HG03378 (cell line): ENCODE data around the gene PRM2.
"Not testable (repeated sequence)": the region's sequence is repeated elsewhere in the genome, so short reads cannot be mapped to it uniquely, and the experiment has no call there.

Experiments
- ATAC-seq: cut with Tn5 transposase; IDR thresholded peaks from one replicate; pipeline ENCODE4 v1.9.1; 2021; ENCODE audit warnings: mild to moderate bottlenecking, moderate library complexity; ENCODE audit not compliant: unreplicated experiment

The PRM2 gene

DNA sequence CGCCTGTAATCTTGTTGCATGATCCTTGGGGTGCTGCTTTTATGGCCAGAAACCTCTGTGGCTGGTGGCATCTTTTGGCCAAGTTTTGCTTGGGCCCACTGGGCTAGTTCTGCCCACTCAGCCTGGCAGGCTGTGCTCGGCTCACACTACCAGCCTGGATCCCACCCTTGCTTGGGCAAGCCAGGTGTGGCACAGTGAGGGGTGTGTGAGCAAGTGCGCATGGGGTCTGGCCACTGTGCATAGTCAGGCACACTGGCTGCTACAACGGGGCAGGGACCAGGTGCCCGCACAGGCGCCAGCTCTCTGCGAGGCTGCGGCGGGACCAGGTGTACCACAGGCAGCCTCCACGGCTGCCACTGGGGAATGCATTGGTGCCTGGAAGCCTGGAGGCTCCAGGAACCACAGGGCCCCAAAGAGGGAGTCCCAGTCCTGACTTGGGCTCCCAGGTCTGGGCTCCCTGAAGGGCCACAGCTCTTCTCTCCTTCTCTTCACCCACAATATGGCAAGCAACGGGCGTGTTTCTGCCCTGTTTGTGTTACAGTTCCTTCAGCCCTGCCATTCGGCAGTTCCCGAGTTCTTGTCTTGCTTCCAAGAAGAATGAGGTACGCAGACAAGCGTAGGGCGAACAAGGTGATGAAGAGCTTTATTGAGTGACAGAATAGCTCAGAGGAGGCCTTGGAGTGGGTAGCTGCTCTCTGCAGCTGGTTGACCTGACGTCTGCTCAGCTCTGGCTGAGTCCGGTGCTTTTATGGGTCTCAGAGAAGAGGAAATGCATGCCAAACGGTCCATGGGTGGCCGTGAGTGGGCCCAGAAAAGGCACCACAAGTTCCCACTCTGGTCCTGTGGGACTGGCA is 31.6 kb upstream of the PRM2 start:
- ATAC-seq, result no peak

DNA sequence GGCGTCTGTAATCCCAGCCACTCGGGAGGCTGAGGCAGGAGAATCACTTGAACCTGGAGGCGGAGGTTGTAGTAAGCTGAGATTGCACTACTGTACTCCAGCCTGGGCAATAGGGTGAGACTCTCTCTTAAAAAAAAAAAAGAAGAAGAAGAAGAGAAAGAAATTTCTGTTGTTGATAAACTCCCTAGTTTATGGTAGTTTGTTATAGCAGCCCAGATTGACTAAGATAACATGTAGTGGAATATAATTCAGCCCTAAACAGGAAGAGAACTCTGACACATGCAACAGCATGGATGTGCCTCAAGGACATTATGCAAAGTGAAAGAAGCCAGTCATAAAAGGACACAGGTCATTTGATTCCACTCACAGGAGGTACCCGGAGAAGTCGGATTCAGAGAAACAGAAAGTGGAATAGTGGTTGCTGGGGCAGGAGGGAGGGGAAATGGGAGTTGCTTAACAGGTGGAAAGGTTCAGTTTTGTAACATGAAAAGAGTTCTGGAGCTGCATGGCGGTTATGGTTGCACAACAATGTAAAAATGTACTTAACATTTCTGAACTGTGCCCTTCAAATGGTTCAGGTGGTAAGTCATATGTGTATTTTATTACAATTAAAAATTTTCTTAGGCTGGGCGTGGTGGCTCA is 30.8 kb upstream of the PRM2 start:
- ATAC-seq, result no peak

DNA sequence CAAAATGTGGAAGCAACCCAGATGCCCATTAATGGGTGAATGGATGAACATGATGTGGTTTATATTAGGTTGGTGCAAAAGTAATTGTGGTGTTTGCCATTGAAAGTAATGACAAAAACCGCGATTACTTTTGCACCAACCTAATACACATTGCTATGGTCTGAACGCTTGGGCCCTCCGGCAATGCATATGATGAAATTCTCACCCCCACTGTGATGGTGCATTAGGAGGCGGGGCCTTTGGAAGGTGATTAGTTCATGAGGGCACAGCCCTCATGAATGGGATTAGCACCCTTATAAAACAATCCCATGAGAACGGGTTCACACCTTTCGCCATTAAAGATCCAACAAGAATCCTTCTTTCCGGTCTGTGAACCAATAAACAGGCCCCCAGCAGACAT is 30.1 kb upstream of the PRM2 start:
- no peak for ATAC-seq

DNA sequence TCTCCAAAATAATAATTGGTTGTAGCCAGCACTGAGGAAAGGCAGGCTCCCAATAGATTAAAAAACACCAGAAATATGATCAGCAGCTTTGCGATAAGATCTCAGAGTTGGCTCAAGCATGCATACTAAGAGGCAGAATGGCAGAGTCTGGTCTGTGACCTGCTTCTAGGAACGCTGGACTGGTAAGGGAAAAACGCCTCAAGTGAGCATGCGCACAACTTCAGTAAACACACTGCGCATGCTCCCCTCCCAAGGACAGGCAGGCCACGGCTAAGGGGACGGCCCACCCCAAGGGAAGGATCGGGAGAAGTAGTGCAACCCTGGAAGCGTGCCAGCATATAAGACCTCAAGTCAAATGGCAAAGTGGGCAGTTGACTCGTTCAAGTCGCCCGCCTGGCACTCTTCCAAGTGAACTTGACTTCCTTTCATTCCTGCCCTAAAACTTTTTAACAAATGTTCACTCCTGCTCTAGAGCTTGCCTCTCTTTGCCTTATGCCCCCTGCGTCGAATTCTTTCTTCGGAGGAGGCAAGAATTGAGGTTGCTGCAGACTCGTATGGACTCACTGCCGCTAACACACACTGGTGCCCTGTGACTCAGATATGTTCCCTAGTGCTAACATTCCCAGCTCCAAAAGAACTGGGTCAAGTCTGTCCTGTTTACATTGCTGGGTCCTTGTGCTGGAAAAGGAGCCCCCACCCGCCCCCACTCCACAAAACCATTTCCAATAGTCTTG is 27.3 kb upstream of the PRM2 start:
- ATAC-seq, result no peak

DNA sequence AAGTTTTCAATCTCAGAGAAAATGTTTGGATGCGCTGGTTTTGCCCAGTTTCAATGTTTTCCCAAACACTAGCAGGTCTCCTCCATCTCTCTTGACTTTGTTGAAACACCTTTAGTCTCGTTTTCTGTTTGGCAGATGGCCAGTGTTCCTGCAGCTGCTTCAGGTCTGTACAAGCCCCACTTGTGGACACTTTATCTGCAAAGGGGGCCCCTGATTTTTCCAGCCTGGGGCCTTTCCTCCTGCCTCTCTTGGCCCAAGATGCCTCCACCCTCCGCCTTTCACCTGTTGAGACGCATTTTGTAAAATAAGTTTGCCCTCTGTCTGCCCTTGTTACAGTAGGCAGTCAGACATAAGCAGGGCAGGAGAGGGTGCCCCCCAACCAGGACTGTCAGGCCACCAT is 26.7 kb upstream of the PRM2 start:
- no peak for ATAC-seq

DNA sequence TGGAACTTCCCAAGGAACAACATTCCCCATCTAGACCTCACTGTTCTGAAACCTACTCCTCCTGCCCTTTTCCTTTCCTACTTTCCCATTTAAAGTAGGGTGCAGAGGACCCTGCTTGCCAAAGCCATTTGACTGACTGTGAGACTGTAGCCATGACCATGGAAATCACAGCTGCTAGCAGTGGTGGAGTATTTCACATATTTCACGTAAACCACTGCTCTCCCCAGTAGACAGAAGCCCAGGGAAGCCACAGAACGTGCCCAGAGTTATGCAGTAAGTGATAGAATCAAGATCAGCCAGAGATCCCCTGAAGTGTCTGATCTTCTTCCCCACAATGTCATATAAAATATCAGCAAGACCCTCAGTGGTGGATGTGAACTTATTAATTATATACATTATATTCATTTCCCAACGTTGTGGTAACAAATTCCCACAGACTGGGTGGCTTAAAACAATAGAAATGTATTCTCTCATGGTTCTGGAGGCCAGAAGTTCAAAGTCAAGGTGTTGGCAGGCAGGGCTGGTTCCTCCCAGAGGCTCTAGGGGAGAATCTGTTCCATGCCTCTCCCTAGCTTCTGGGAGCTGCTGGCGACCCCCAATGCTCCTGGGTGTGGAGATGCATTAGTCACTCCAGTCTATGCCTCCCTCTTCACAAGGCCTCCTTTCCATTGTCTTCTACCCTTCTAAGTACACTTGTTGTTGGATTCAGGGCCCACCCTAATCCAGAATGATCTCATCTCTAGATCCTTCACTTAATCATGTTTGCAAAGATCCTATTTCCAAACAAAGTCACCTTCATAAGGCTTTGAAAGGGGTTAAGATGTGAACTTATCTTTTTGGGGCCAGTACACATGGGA is 25.6 kb upstream of the PRM2 start:
- no peak for ATAC-seq

DNA sequence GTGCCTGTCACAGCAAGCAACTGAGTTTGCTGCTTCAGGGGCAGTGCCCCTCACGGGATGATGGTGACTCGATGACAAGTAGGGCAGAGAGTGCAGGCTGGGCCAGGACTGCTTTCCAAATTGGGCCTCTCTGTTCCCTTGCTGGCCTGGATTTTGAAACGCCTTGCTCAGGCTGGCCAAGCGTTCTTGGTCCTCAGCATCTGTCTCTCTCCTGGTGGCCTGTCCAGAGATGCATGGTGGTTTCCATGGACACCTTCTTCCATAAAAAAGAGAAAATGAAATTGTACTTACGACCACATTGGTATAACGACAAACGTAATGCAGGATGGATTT is 24.2 kb upstream of the PRM2 start:
- no peak for ATAC-seq

DNA sequence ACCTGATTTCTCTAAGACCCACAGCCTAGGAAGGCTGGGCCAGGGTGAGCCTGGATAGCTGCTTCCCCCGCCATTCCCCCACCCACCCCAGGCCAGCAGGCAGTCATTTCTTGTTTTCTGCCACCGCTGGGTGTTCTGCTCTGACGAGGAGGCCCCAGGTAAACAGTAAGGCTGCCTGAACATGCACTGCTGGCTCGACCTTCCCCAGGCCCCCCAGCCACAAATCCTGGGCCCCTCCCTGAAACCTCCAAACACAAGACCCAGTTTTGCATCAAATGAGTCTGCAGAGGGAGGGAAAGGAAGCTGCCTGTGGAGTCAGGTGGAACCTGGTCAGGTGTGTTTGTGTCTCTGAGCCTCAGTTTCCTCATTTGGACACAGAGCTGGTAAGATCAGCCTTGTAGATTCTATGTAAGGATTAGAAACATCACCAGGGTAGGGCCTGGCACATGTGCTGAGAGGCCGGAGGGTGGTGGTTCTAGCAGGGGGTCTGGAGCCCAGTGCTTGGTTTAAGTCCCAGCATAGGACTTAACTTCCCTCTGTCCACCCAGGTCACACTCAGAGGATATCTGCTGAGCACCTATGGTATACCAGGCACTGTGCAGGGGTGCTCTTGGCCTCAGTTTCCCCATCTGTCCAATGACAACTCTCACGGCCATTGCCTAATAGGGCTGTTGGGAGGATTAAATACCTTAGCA is 23.7 kb upstream of the PRM2 start:
- ATAC-seq, result no peak

DNA sequence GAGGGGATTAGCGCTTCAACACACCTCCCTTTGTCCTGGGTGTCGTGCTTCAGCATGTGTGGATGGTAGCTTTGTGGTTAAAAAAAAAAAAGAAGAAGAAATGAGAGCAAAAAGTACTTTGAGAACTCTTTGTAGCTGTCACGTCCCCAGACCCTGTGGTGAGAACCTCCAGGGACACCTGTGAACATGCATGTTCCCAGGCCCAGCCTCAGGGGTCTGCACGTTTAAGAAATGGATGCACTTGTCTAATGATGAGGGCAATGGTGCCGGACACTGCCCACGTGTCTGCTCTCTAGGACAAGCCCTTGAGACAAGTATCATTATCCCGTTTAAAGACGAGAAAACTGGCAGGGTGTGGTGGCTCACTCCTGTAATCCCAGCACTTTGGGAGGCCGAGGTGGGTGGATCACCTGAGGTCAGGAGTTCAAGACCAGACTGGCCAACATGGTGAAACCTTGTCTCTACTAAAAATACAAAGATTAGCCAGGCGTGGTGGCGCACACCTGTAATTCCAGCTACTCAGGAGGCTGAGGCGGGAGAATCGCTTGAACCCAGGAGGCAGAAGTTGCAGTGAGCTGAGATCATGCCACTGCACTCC is 22.8 kb upstream of the PRM2 start:
- not testable (repeated sequence) for ATAC-seq

DNA sequence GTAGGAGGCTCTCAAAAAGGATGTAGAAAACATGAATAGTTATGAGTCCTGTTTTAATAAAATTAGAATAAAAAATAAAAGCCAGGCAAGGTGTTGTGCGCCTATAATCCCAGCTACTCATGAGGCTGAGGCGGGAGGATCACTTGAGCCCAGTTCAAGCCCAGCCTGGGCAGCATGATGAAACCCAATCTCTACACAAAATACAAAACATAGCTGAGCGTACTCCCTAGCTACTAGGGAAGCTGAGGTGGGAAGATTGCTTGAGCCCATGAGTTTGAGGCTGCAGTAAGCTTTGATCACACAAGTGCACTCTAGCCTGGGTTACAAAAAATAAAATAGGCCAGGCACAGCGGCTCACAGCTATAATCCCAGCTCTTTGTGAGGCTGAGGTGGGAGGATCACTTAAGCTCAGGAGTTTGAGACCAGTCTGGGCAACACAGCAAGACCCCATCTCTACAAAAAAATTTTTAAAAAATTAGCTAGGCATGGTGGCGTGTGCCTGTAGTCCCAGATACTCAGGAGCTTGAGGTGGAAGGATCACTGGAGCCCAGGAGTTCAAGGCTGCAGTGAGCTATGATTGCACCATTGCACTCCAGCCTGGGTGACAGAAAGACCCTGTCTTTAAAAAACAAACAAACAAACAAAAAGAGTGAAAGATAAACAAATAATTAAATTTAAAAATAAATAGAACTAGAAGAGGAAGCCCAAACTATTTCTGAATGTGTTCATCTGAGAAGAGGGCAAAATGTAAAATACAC is 22.0 kb upstream of the PRM2 start:
- no peak for ATAC-seq

DNA sequence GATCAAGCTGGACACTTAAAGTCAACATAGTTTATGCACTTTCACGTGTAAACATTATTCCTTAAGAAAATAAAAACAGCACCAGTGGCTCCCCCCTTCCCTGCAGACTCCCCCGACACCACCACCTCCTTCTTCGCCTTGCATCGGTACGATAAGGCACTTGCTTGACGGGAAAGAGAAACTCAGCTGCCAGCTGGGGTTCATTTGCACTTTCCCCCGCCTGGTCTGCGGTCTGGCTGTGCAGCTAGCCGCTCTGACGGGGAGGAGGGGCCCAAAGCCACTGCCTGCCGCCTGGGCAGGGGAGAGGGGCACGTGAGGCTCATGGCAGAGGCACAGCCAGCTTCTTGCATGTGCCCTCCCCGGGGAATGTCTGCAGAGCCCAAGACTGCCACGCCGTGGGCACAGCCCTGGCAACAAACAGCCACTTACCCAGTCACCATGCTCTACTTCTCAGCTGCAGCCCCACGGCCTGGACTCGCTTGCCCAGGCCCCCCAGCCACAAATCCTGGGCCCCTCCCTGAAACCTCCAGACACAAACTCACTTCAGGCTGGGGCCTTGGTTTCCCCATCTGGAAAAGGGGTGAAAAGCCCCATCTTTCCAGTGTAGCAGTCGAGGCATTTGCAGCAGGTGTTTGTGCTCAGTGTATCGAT is 21.3 kb upstream of the PRM2 start:
- ATAC-seq, result peak; percentile 65

DNA sequence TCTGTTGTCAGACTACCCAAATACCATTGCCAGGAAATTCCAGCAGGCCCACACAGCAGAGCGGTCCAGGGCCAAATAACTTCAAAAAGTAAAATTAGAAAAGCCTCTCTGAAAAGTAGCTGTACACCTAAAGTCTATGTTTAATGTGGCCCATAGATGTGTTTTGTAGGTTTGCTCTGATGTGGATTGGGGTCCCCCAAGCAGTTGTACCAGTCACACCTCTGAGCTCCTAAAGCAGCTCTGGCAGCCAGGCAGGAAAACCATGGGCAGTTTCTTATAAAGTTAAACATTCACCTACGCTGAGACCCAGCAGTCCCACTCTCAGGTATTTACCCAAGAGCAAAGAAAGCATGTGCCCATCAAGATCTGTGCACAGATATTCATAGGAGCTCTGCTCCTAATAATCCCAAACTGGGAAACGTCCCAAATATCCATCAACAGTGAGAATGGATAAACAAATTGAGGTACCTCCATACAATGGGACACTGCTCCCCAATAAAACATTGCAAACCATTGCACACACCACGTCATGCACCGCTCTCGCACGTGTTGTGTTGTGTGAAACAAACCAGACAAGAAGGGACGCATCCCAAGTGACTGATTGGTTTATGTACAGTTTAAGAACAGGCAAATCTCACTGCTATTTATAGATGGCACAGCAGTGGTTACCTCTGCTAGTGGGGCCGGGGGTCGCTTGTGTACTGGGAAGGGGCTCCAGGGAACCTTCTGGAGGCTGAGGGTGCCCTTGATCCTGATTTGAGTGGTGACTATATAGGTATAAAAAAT is 20.6 kb upstream of the PRM2 start:
- ATAC-seq, result no peak

DNA sequence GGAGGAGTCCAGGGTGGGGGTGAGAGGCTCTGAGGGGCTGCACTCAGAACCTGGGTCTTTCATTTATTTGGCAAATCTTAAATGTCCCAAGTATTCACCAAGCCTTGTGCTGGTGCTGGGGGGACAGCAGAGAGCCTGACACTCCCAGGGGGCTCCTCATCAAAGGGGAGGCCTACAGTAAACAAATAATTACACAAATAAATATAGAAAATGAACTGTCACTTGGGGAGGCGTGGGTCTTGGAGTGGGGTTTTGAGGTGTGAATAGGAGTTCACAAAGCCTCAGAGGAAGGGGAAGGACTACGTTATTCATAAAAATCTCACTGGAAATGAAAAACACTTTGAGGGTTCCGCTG is 20.0 kb upstream of the PRM2 start:
- no peak for ATAC-seq

DNA sequence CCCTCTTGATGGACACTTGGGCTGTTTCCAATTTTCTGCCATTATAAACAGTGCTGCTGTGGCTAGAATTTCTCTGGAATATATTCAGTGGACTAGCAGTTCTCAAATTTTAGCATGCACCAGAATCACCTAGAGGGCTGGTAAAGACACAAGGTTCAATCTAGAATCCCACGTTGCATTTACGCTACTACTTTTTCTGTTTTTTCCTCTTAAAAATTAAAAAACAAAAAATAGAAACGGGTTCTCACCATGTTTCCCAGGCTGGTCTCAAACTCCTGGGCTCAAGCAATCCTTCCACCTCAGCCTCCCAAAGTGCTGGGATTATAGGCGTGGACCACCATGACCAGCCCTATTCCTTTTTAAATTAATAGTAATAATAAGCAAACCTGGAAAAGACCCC is 19.4 kb upstream of the PRM2 start:
- ATAC-seq, result no peak

DNA sequence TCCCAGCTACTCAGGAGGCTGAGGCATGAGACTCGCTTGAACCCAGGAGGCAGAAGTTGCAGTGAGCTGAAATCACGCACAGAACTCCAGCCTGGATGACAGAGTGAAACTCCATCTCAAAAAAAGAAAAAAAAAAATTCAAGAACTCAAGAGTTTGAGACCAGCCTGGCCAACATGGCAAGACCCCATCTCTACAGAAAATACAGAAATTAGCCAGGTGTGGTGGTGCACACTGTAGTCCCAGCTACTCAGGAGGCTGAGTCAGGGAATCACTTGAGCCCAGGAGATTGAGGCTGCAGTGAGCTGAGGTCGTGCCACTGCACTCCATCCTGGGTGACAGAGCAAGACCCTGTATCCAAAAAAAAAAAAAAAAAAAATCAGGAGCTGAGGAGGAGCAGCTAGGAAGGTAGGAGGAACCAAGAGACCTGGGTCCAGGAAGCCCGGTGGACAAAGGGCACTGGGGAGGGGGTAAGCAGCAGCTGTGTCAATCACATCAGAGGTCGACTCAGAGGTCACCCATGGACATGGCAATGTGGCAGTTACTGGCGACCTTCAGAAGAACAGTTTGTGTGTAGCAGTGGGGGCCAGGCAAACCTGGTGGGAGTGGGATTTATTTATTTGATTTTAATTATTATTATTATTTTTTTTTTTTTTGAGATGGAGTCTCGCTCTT is 15.9 kb upstream of the PRM2 start:
- no peak for ATAC-seq

DNA sequence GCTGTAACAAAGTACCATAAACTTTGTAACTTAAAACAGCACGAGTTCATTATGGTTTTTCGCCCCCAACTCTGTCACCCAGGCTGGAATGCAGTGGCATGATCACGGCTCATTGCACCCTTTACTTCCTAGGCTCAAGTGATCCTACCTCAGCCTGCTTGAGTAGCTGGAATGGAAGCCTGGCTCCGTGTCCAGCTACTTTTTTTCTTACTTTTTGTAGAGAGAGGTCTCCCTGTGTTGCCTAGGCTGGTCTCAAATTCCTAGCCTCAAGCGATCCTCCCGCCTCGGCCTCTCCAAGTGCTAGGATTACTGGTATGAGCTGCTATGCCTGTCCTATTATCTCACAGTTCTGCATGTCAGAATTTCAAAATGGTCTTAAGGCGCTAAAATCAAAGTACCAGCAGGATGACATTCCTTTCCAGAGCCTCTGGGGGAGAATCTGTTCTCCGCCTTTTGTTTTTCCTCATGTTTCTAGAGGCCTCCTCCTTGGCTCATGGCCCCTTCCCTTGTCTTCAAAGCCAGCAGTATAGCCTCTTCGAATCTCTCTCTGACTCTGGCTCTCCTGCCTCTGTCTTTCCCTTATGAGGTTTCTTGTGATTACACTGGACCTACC is 14.9 kb upstream of the PRM2 start:
- no peak for ATAC-seq
